Measurements from ENCODE around the gene CD83.
A peak's percentile ranks its signal among the peaks of the same experiment; 100 is the strongest.

Gene CD83

GRCh38 chr6:14107711-14108494 is 9.7 kb upstream of the CD83 start:
- TF ChIP-seq, protein P1, sequence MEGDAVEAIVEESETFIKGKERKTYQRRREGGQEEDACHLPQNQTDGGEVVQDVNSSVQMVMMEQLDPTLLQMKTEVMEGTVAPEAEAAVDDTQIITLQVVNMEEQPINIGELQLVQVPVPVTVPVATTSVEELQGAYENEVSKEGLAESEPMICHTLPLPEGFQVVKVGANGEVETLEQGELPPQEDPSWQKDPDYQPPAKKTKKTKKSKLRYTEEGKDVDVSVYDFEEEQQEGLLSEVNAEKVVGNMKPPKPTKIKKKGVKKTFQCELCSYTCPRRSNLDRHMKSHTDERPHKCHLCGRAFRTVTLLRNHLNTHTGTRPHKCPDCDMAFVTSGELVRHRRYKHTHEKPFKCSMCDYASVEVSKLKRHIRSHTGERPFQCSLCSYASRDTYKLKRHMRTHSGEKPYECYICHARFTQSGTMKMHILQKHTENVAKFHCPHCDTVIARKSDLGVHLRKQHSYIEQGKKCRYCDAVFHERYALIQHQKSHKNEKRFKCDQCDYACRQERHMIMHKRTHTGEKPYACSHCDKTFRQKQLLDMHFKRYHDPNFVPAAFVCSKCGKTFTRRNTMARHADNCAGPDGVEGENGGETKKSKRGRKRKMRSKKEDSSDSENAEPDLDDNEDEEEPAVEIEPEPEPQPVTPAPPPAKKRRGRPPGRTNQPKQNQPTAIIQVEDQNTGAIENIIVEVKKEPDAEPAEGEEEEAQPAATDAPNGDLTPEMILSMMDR (conservative IDR thresholded peaks at IDR 0.05; ENCODE audit: control insufficient read depth, insufficient read depth, low read depth, low read length) = no peak

GRCh38 chr6:14108571-14109410 is 8.8 kb upstream of the CD83 start:
- H3K4me3 ChIP-seq (ENCODE audit: control insufficient read depth, low read depth, low read length) = no peak overlapping the region
- TF ChIP-seq, protein P1 (conservative IDR thresholded peaks at IDR 0.05; ENCODE audit: control insufficient read depth, insufficient read depth, low read depth, low read length) = no peak
- DNase-seq (ENCODE audit: low read depth) = no peak

More at GRCh38 chr6:14107711-14108494, 9.7 kb upstream of the CD83 start:
- H3K4me3 ChIP-seq (ENCODE audit: control insufficient read depth, low read depth, low read length) = no peak overlapping the region
- no peak for DNase-seq (ENCODE audit: low read depth)

- no peak overlapping the region for H3K4me3 ChIP-seq (ENCODE audit: control insufficient read depth, low read depth, low read length)
- DNase-seq (ENCODE audit: low read depth) = no peak
- TF ChIP-seq, protein P1 (conservative IDR thresholded peaks at IDR 0.05; ENCODE audit: control insufficient read depth, insufficient read depth, low read depth, low read length) = no peak
These were observed 8.2 kb upstream of the CD83 start for GRCh38 chr6:14109411-14109826.

DNA sequence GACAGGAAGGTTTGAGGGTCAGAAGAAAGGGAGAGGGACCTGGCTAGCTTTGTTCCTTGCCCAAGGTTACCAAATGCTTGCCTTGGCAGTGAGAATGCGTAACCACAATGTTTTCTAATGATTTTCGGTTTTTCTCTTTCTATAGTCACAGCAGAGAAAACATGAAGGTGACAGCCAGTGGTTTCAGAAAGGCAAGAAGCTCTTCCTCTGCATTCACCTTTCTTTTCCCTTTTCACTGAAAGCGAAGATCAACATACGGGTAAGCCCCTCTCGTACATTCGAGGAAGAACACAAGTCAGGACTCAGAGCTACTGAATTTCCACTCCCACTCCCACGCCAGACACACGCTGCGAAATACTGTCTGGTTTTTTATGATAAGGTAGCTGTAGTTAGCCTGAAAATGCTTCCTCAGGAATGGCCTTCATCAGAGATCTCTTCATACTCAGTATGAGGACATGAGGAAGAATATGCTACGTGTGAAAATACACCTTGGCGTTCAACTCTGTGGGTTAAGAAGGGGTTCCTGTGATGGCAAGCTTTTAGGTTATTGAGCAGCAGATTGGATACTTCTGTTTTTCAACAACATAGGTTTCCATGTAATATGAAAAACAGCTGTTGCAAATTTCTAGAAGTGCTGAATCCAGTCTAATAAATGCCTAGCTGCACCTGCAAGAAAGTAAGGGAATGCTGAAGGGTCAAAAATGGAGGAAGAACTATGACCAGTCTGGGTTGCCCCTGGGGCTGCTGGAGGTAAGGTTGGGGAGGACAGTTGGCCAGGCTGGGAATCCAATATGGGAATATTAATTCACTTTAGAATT is 7.4 kb upstream of the CD83 start:
- no peak overlapping the region for H3K4me3 ChIP-seq (ENCODE audit: control insufficient read depth, low read depth, low read length)
- TF ChIP-seq, protein P1 (conservative IDR thresholded peaks at IDR 0.05; ENCODE audit: control insufficient read depth, insufficient read depth, low read depth, low read length) = no peak
- no peak for DNase-seq (ENCODE audit: low read depth)

DNA sequence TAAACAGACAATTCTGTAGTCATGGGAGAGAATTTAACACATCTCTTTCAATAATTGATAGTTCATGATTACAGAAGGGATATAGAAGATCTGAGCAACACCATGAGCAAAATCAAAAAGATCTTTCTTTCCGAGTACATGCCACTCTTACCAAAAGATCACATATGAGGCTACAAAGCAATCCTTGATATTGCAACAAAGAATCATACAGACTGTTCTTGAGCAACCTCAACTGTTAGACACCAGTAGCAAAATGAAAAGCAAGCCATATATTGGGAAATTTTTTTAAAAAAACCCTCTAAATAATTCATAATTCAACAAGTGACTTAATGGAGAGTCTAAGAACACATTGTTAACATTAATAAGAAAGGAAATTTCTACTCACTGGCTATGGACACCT is 3.6 kb upstream of the CD83 start:
- no peak overlapping the region for H3K4me3 ChIP-seq (ENCODE audit: control insufficient read depth, low read depth, low read length)
- no peak for DNase-seq (ENCODE audit: low read depth)
- TF ChIP-seq, protein P1 (conservative IDR thresholded peaks at IDR 0.05; ENCODE audit: control insufficient read depth, insufficient read depth, low read depth, low read length) = no peak

- no peak for DNase-seq (ENCODE audit: low read depth)
- TF ChIP-seq, protein P1 (conservative IDR thresholded peaks at IDR 0.05; ENCODE audit: control insufficient read depth, insufficient read depth, low read depth, low read length) = no peak
- H3K4me3 ChIP-seq (ENCODE audit: control insufficient read depth, low read depth, low read length) = peak overlapping the region; percentile 51
These were observed 493 bp downstream of the CD83 start for GRCh38 chr6:14118091-14118439.
